HEK293 (cell line): Measurements from ENCODE around the gene PDE4D.

Experiments used
- INSM2 ChIP-seq: fragments of 450-650 bp; formaldehyde crosslinking; IDR thresholded peaks from 2 replicates; pipeline ENCODE4 v1.5.1; 2016; ENCODE audit warnings: missing biosample characterization, missing genetic modification characterization
- ZBTB48 ChIP-seq: fragments of 450-650 bp; formaldehyde crosslinking; IDR thresholded peaks from 2 replicates; pipeline ENCODE4 v1.5.1; 2016; ENCODE audit warnings: missing biosample characterization, missing genetic modification characterization
- ZBTB6 ChIP-seq: fragments of 450-650 bp; formaldehyde crosslinking; IDR thresholded peaks from 2 replicates; pipeline ENCODE4 v1.5.1; 2017; ENCODE audit warnings: missing biosample characterization, missing genetic modification characterization
- ZFHX2 ChIP-seq: fragments of 450-650 bp; formaldehyde crosslinking; conservative IDR thresholded peaks from 2 replicates; pipeline ENCODE4 v1.5.1; 2016; ENCODE audit warnings: missing biosample characterization, missing genetic modification characterization
- ZNF138 ChIP-seq: fragments of 450-650 bp; formaldehyde crosslinking; IDR thresholded peaks from 2 replicates; pipeline ENCODE4 v1.5.1; 2016; ENCODE audit warnings: missing biosample characterization, missing genetic modification characterization, borderline replicate concordance
- ZNF266 ChIP-seq: fragments of 450-650 bp; formaldehyde crosslinking; IDR thresholded peaks from 2 replicates; pipeline ENCODE4 v1.5.1; 2016; ENCODE audit warnings: missing biosample characterization, missing genetic modification characterization, low read depth
- ZNF274 ChIP-seq, 2 experiments: fragments of 200-500 bp in 1 of 2; fragments of 450-650 bp in 1 of 2; sonication (Bioruptor generic) in 1 of 2; formaldehyde crosslinking in 1 of 2; IDR thresholded peaks; 2 replicates each; pipeline versions ENCODE4 v1.5.1 to v1.6.1; 2014 to 2016; ENCODE audit warnings: borderline replicate concordance in 1 of 2, inconsistent platforms in 1 of 2, low read length in 1 of 2, missing biosample characterization in 1 of 2, missing genetic modification characterization in 1 of 2
- ZNF280C ChIP-seq: fragments of 450-650 bp; formaldehyde crosslinking; IDR thresholded peaks from 2 replicates; pipeline ENCODE4 v1.5.1; 2016; ENCODE audit warnings: missing biosample characterization, missing genetic modification characterization
- ZNF391 ChIP-seq: fragments of 450-650 bp; formaldehyde crosslinking; IDR thresholded peaks from 2 replicates; pipeline ENCODE4 v1.5.1; 2016; ENCODE audit warnings: low read depth, missing biosample characterization, missing genetic modification characterization, borderline replicate concordance
- ZNF416 ChIP-seq: fragments of 450-650 bp; formaldehyde crosslinking; IDR thresholded peaks from 2 replicates; pipeline ENCODE4 v1.5.1; 2016; ENCODE audit warnings: missing biosample characterization, missing genetic modification characterization
- ZNF449 ChIP-seq: fragments of 450-650 bp; formaldehyde crosslinking; IDR thresholded peaks from 2 replicates; pipeline ENCODE4 v1.5.1; 2017; ENCODE audit warnings: missing biosample characterization, mild to moderate bottlenecking, missing genetic modification characterization, moderate library complexity
- ZNF501 ChIP-seq: fragments of 450-650 bp; formaldehyde crosslinking; IDR thresholded peaks from 2 replicates; pipeline ENCODE4 v1.5.1; 2016; ENCODE audit warnings: missing biosample characterization, missing genetic modification characterization
- ZNF518A ChIP-seq: fragments of 450-650 bp; formaldehyde crosslinking; conservative IDR thresholded peaks from 2 replicates; pipeline ENCODE4 v1.5.1; 2016; ENCODE audit warnings: low read depth, missing biosample characterization, missing genetic modification characterization
- ZNF544 ChIP-seq: fragments of 450-650 bp; formaldehyde crosslinking; IDR thresholded peaks from 2 replicates; pipeline ENCODE4 v1.5.0; 2017; ENCODE audit warnings: missing biosample characterization, missing genetic modification characterization
- ZNF549 ChIP-seq: fragments of 450-650 bp; IDR thresholded peaks from 2 replicates; pipeline ENCODE4 v1.5.1; 2018; ENCODE audit warnings: missing biosample characterization, missing genetic modification characterization, mild to moderate bottlenecking, inconsistent platforms, moderate library complexity
- ZNF600 ChIP-seq: fragments of 450-650 bp; formaldehyde crosslinking; IDR thresholded peaks from 2 replicates; pipeline ENCODE4 v1.5.1; 2016; ENCODE audit warnings: missing biosample characterization, missing genetic modification characterization
- ZNF658 ChIP-seq: fragments of 450-650 bp; formaldehyde crosslinking; IDR thresholded peaks from 2 replicates; pipeline ENCODE4; 2016; ENCODE audit warnings: missing biosample characterization, missing genetic modification characterization
- ZNF677 ChIP-seq: fragments of 450-650 bp; IDR thresholded peaks from 2 replicates; pipeline ENCODE4 v1.5.0; 2018; ENCODE audit warnings: missing biosample characterization, mild to moderate bottlenecking, missing genetic modification characterization, moderate library complexity
- TF ChIP-seq, protein P1 (sequence below): fragments of 450-650 bp; formaldehyde crosslinking; IDR thresholded peaks from 2 replicates; pipeline ENCODE4 v1.5.1; 2016; ENCODE audit warnings: missing biosample characterization, missing genetic modification characterization, borderline replicate concordance
- TF ChIP-seq, protein P2 (sequence below): fragments of 450-650 bp; formaldehyde crosslinking; IDR thresholded peaks from 2 replicates; pipeline ENCODE4 v1.5.1; 2016; ENCODE audit warnings: missing biosample characterization, missing genetic modification characterization

Gene PDE4D

GRCh38 chr5:59021286-59021673 lies 872.2 kb downstream of the PDE4D start (continued):
- TF ChIP-seq ZNF518A (tag by site-specific recombination) = no peak
- peak; percentile 93 for TF ChIP-seq INSM2 (tag by site-specific recombination)
- no peak for TF ChIP-seq ZNF266
- no peak for TF ChIP-seq ZNF274 (IDR thresholded peaks at IDR 0.05; ENCODE audit: low read length)
- TF ChIP-seq ZNF274 (tag by site-specific recombination; IDR thresholded peaks at IDR 0.05; ENCODE audit: borderline replicate concordance) = no peak
- TF ChIP-seq ZNF280C = no peak
- TF ChIP-seq, protein P1, sequence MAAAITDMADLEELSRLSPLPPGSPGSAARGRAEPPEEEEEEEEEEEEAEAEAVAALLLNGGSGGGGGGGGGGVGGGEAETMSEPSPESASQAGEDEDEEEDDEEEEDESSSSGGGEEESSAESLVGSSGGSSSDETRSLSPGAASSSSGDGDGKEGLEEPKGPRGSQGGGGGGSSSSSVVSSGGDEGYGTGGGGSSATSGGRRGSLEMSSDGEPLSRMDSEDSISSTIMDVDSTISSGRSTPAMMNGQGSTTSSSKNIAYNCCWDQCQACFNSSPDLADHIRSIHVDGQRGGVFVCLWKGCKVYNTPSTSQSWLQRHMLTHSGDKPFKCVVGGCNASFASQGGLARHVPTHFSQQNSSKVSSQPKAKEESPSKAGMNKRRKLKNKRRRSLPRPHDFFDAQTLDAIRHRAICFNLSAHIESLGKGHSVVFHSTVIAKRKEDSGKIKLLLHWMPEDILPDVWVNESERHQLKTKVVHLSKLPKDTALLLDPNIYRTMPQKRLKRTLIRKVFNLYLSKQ = no peak
- TF ChIP-seq ZNF416 (tag by site-specific recombination) = no peak
- TF ChIP-seq ZNF600 (tag by site-specific recombination) = no peak
- no peak for TF ChIP-seq ZNF677 (tag by site-specific recombination)
- TF ChIP-seq ZBTB48 (tag by site-specific recombination) = no peak
- TF ChIP-seq ZNF549 (tag by site-specific recombination) = no peak
- TF ChIP-seq, protein P2, sequence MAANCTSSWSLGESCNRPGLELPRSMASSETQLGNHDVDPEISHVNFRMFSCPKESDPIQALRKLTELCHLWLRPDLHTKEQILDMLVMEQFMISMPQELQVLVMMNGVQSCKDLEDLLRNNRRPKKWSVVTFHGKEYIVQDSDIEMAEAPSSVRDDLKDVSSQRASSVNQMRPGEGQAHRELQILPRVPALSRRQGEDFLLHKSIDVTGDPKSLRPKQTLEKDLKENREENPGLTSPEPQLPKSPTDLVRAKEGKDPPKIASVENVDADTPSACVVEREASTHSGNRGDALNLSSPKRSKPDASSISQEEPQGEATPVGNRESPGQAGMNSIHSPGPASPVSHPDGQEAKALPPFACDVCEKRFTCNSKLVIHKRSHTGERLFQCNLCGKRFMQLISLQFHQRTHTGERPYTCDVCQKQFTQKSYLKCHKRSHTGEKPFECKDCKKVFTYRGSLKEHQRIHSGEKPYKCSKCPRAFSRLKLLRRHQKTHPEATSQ = no peak
- TF ChIP-seq ZNF449 (tag by site-specific recombination) = 0 out of 2 replicates have a peak, but pooled peaks have one; percentile 29
- peak; percentile 62; the same call in 1 of the 2 replicates for TF ChIP-seq ZNF391 (tag by site-specific recombination)
- TF ChIP-seq ZNF501 (tag by site-specific recombination) = peak; percentile 53; the same call in 1 of the 2 replicates
- TF ChIP-seq ZNF658 (tag by site-specific recombination) = no peak
- TF ChIP-seq ZBTB6 (tag by site-specific recombination) = no peak
- no peak for TF ChIP-seq ZFHX2
- no peak for TF ChIP-seq ZNF138 (tag by site-specific recombination)
- no peak for TF ChIP-seq ZNF544 (tag by site-specific recombination)
